ENCODE measurements around the gene USP28.
A peak's percentile ranks its signal among the peaks of the same experiment; 100 is the strongest.

The USP28 gene

DNA sequence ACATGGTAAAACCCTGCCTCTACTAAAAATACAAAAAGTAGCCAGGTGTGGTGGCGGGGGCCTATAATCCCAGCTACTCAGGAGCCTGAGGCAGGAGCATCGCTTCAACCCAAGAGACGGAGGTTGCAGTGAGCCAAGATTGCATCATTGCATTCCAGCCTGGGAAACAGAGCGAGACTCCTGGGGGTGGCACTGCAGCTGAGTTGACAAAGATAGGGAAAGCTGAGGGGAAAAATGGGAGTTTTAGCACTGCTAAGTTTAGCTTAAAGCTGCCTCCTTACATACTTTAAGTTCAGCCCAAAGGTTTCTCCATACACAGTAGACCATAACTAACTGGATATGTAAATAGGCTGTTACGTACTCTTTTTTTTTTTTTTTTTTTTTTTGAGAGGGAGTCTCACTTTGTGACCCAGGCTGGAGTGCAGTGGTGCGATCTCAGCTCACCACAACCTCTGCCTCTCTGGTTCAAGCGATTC, 9.0 kb upstream of the USP28 start:
- Histone ChIP-seq H3K27ac (ENCODE audit: extremely low read depth, low read depth, low read length) (peak overlapping the region; percentile 76; the same call in 1 of the 2 replicates), H3K36me3 (ENCODE audit: control insufficient read depth in 2 of 2, insufficient read depth in 1 of 2, low read length in 2 of 2) (no peaks in the 10 kb centered on the region), H3K4me3 (ENCODE audit: low read depth, low read length) (no peak overlapping the region), H3K4me1 (ENCODE audit: control insufficient read depth, insufficient read depth, low read length) (no peaks in the 10 kb centered on the region; the same call in 1 of the 2 replicates), H3K9me3 (ENCODE audit: control insufficient read depth, insufficient read depth, low read depth, low read length) (no peaks in the 10 kb centered on the region)
- ChIA-PET POLR2A (interaction anchor here (0.6 to 2.4 kb wide), 4 partner anchors 9 to 402 kb away, joined by 3 to 13 read pairs (median 6); partner anchors contain the start of gene USP28), CTCF (interaction anchor here (0.6 to 1.9 kb wide), 5 partner anchors 12 to 33 kb away, joined by 3 to 11 read pairs (median 5); no protein-coding TSS in a partner anchor)
- peak; percentile 51; the same call in 1 of the 2 replicates for TF ChIP-seq WT1 (tag by site-specific recombination; IDR thresholded peaks at IDR 0.05)
- TF ChIP-seq GLIS1 (tag by site-specific recombination; IDR thresholded peaks at IDR 0.05): peak; percentile 87
- TF ChIP-seq OSR2 (tag by site-specific recombination; IDR thresholded peaks at IDR 0.05): 0 out of 2 replicates have a peak, but pooled peaks have one; percentile 28
- TF ChIP-seq ZEB2 (tag by site-specific recombination; IDR thresholded peaks at IDR 0.05): peak; percentile 52; the same call in 1 of the 2 replicates
- TF ChIP-seq, protein P1, sequence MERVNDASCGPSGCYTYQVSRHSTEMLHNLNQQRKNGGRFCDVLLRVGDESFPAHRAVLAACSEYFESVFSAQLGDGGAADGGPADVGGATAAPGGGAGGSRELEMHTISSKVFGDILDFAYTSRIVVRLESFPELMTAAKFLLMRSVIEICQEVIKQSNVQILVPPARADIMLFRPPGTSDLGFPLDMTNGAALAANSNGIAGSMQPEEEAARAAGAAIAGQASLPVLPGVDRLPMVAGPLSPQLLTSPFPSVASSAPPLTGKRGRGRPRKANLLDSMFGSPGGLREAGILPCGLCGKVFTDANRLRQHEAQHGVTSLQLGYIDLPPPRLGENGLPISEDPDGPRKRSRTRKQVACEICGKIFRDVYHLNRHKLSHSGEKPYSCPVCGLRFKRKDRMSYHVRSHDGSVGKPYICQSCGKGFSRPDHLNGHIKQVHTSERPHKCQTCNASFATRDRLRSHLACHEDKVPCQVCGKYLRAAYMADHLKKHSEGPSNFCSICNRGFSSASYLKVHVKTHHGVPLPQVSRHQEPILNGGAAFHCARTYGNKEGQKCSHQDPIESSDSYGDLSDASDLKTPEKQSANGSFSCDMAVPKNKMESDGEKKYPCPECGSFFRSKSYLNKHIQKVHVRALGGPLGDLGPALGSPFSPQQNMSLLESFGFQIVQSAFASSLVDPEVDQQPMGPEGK (tag by site-specific recombination; IDR thresholded peaks at IDR 0.05): peak; percentile 64
- peak; percentile 48; the same call in 1 of the 2 replicates for TF ChIP-seq IKZF3 (tag by site-specific recombination; IDR thresholded peaks at IDR 0.05)
- peak; percentile 82 for TF ChIP-seq ZBTB17 (tag by site-specific recombination; IDR thresholded peaks at IDR 0.05)
- TF ChIP-seq, protein P2, sequence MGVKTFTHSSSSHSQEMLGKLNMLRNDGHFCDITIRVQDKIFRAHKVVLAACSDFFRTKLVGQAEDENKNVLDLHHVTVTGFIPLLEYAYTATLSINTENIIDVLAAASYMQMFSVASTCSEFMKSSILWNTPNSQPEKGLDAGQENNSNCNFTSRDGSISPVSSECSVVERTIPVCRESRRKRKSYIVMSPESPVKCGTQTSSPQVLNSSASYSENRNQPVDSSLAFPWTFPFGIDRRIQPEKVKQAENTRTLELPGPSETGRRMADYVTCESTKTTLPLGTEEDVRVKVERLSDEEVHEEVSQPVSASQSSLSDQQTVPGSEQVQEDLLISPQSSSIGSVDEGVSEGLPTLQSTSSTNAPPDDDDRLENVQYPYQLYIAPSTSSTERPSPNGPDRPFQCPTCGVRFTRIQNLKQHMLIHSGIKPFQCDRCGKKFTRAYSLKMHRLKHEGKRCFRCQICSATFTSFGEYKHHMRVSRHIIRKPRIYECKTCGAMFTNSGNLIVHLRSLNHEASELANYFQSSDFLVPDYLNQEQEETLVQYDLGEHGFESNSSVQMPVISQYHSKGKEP (tag by site-specific recombination; IDR thresholded peaks at IDR 0.05): peak; percentile 89
- TF ChIP-seq BCL11A (tag by site-specific recombination; IDR thresholded peaks at IDR 0.05; ENCODE audit: low read depth): no peak
- TF ChIP-seq, protein P3, sequence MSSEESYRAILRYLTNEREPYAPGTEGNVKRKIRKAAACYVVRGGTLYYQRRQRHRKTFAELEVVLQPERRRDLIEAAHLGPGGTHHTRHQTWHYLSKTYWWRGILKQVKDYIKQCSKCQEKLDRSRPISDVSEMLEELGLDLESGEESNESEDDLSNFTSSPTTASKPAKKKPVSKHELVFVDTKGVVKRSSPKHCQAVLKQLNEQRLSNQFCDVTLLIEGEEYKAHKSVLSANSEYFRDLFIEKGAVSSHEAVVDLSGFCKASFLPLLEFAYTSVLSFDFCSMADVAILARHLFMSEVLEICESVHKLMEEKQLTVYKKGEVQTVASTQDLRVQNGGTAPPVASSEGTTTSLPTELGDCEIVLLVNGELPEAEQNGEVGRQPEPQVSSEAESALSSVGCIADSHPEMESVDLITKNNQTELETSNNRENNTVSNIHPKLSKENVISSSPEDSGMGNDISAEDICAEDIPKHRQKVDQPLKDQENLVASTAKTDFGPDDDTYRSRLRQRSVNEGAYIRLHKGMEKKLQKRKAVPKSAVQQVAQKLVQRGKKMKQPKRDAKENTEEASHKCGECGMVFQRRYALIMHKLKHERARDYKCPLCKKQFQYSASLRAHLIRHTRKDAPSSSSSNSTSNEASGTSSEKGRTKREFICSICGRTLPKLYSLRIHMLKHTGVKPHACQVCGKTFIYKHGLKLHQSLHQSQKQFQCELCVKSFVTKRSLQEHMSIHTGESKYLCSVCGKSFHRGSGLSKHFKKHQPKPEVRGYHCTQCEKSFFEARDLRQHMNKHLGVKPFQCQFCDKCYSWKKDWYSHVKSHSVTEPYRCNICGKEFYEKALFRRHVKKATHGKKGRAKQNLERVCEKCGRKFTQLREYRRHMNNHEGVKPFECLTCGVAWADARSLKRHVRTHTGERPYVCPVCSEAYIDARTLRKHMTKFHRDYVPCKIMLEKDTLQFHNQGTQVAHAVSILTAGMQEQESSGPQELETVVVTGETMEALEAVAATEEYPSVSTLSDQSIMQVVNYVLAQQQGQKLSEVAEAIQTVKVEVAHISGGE (tag by site-specific recombination; conservative IDR thresholded peaks at IDR 0.05; ENCODE audit: low read depth): no peak
- TF ChIP-seq, protein P4, sequence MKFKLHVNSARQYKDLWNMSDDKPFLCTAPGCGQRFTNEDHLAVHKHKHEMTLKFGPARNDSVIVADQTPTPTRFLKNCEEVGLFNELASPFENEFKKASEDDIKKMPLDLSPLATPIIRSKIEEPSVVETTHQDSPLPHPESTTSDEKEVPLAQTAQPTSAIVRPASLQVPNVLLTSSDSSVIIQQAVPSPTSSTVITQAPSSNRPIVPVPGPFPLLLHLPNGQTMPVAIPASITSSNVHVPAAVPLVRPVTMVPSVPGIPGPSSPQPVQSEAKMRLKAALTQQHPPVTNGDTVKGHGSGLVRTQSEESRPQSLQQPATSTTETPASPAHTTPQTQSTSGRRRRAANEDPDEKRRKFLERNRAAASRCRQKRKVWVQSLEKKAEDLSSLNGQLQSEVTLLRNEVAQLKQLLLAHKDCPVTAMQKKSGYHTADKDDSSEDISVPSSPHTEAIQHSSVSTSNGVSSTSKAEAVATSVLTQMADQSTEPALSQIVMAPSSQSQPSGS (tag by site-specific recombination; IDR thresholded peaks at IDR 0.05; ENCODE audit: low read depth): peak; percentile 46; the same call in 1 of the 2 replicates
- no peak for TF ChIP-seq ZNF677 (tag by site-specific recombination; IDR thresholded peaks at IDR 0.05)
- TF ChIP-seq TRIM28 (IDR thresholded peaks at IDR 0.05; ENCODE audit: borderline replicate concordance, low read length): 0 out of 2 replicates have a peak, but pooled peaks have one; percentile 38
- TF ChIP-seq, protein P5, sequence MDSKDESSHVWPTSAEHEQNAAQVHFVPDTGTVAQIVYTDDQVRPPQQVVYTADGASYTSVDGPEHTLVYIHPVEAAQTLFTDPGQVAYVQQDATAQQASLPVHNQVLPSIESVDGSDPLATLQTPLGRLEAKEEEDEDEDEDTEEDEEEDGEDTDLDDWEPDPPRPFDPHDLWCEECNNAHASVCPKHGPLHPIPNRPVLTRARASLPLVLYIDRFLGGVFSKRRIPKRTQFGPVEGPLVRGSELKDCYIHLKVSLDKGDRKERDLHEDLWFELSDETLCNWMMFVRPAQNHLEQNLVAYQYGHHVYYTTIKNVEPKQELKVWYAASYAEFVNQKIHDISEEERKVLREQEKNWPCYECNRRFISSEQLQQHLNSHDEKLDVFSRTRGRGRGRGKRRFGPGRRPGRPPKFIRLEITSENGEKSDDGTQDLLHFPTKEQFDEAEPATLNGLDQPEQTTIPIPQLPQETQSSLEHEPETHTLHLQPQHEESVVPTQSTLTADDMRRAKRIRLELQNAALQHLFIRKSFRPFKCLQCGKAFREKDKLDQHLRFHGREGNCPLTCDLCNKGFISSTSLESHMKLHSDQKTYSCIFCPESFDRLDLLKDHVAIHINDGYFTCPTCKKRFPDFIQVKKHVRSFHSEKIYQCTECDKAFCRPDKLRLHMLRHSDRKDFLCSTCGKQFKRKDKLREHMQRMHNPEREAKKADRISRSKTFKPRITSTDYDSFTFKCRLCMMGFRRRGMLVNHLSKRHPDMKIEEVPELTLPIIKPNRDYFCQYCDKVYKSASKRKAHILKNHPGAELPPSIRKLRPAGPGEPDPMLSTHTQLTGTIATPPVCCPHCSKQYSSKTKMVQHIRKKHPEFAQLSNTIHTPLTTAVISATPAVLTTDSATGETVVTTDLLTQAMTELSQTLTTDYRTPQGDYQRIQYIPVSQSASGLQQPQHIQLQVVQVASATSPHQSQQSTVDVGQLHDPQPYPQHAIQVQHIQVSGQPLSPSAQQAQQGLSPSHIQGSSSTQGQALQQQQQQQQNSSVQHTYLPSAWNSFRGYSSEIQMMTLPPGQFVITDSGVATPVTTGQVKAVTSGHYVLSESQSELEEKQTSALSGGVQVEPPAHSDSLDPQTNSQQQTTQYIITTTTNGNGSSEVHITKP (tag by site-specific recombination; IDR thresholded peaks at IDR 0.05): peak; percentile 84
- TF ChIP-seq, protein P6, sequence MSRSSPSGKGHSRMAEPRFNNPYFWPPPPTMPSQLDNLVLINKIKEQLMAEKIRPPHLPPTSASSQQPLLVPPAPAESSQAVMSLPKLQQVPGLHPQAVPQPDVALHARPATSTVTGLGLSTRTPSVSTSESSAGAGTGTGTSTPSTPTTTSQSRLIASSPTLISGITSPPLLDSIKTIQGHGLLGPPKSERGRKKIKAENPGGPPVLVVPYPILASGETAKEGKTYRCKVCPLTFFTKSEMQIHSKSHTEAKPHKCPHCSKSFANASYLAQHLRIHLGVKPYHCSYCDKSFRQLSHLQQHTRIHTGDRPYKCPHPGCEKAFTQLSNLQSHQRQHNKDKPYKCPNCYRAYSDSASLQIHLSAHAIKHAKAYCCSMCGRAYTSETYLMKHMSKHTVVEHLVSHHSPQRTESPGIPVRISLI (tag by site-specific recombination; IDR thresholded peaks at IDR 0.05): 0 out of 2 replicates have a peak, but pooled peaks have one; percentile 61
- TF ChIP-seq ZNF600 (tag by site-specific recombination; IDR thresholded peaks at IDR 0.05): 0 out of 2 replicates have a peak, but pooled peaks have one; percentile 26
- no peak for TF ChIP-seq ZNF48 (tag by site-specific recombination; IDR thresholded peaks at IDR 0.05)
